ENCODE results near the gene IDUA. TPM values are rescaled to one million over a fixed set of nuclear protein-coding genes. Genes with fewer than 3 reads are reported as not detected.

The IDUA gene
- total and polyA plus RNA-seq, 4 donors, result 7.5 to 66.5 (median 21.6) TPM

DNA sequence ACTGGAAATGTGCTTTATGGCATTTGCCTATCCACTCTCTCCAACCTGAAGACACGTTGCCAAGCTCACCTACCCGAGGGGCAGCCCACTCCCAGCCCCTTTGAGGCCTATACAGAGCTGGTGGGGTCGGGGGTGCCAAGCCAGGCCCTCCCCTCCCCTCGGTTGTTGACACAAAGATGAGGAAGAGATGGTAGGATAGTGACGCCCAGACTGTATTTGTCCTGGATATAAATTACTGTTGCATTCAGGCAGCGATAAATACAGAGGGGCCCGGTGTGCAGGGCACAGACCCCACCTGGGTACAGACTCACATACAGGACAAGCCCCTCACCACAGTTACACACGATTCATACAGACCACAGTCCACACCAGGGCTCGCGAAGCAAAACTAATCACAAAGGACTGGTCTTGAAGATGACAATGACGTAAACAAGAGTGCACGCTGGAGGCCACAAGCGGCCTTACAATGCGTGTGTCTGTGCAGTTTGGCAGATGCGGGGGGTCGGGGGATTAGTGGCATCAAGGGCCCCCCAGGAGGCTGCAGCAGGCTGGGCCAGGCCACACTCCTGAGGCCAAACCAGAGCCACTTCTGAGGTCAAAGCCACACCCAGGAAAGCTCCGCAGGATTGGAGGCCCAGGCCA is 28.0 kb upstream of the IDUA start:
- Histone ChIP-seq H3K4me3 (no peak overlapping the region), H3K9ac (ENCODE audit: insufficient read depth in 1 of 2, low read length in 2 of 2) (no peak overlapping the region), H3K27me3 (ENCODE audit: control insufficient read depth in 3 of 3, insufficient read depth in 3 of 3, low read length in 2 of 3) (no peaks in the 10 kb centered on the region), H3K9me3 (ENCODE audit: control insufficient read depth in 4 of 4, insufficient read depth in 3 of 4, low read length in 3 of 4) (no peaks in the 10 kb centered on the region), H3K27ac (ENCODE audit: low read depth in 1 of 2, low read length in 1 of 2) (no peak overlapping the region), H3K4me1 (ENCODE audit: control insufficient read depth in 5 of 5, insufficient read depth in 5 of 5, low read length in 5 of 5) (no peaks in the 10 kb centered on the region), H3K36me3 (ENCODE audit: control insufficient read depth in 4 of 4, insufficient read depth in 4 of 4, low read length in 4 of 4) (peaks cover 0 to 56% (median 4%) of the 10 kb centered on the region in 4 donors)
- WGBS, 2 donors, result 86 to 88% methylated on average over 17 of the region's 17 CpGs
- TF ChIP-seq, protein P1, sequence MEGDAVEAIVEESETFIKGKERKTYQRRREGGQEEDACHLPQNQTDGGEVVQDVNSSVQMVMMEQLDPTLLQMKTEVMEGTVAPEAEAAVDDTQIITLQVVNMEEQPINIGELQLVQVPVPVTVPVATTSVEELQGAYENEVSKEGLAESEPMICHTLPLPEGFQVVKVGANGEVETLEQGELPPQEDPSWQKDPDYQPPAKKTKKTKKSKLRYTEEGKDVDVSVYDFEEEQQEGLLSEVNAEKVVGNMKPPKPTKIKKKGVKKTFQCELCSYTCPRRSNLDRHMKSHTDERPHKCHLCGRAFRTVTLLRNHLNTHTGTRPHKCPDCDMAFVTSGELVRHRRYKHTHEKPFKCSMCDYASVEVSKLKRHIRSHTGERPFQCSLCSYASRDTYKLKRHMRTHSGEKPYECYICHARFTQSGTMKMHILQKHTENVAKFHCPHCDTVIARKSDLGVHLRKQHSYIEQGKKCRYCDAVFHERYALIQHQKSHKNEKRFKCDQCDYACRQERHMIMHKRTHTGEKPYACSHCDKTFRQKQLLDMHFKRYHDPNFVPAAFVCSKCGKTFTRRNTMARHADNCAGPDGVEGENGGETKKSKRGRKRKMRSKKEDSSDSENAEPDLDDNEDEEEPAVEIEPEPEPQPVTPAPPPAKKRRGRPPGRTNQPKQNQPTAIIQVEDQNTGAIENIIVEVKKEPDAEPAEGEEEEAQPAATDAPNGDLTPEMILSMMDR (IDR thresholded peaks at IDR 0.05; ENCODE audit: control extremely low read depth, extremely low read depth), result no peak
- peak in 1 of 3 donors; percentile 6 for DNase-seq
- no peak for ATAC-seq (ENCODE audit: insufficient read depth, low FRiP score)

DNA sequence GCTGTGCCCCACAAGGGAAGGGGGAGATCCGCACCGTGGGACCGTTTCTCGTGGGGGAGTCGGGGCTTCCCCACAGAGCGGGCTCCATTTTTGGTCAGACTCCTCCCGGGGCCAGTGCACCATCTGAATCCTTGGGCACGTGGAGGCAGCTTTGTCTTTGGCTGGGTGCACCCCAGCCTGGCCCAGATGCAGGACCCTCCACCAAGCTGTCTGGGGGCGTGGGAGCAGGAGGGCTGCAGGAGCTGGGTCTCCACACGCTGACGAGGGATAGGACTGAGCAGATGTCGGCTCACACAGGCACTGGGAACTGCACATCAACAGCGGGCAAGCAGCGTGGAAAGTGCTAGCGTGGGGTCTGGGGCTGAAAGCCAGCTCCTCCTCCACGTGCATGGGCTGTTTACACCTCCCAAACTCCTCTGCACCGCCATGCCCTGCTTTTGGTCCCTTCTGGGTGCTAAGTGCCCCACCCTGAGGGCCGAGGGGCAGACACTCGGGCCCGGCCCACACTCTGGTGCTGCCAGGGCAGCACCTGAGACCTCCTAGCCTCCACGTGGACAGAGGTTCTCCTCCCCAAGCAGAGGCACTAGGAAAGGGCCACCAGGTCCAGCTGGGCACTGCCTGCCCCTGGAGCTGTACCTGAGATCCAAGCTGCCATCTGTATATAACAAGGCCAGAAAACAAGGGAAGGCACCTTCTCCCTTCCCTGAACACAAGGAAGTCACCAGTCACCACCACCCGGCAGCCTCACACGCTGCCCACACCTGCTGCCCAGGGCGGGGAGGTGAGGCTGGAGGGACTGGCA is 27.3 kb upstream of the IDUA start:
- ATAC-seq (ENCODE audit: insufficient read depth, low FRiP score), result no peak
- 89 to 90% methylated on average over 24 of the region's 24 CpGs for WGBS, 2 donors

DNA sequence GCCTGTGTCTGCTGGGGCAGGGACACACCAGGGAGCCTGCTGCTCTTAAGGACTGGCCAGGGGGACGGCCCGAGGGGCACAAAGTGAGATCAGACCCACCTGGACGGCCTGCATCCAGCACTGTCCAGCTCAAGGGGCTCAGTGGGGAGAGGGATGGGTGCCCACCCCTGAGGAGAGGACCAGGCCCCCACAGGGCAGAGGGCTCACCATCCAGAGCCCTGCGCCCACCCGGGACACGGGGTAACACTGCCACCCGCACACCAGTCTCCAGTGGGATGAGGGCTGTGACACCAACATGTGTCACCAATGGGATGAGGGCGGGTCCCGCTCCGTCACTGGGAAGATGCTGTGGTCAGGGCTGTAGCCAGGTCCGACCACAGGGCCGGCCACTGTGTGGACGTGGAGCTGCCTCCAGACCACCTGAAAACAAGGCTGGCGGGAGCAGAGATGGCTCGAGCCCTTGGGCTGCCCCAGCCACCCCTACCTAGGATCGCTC is 26.7 kb upstream of the IDUA start:
- Histone ChIP-seq H3K9me3 (ENCODE audit: control insufficient read depth in 4 of 4, insufficient read depth in 3 of 4, low read length in 3 of 4) (no peaks in the 10 kb centered on the region), H3K36me3 (ENCODE audit: control insufficient read depth in 4 of 4, insufficient read depth in 4 of 4, low read length in 4 of 4) (peaks cover 0 to 68% (median 0%) of the 10 kb centered on the region in 4 donors), H3K4me3 (no peak overlapping the region), H3K9ac (ENCODE audit: insufficient read depth in 1 of 2, low read length in 2 of 2) (no peak overlapping the region), H3K27me3 (ENCODE audit: control insufficient read depth in 3 of 3, insufficient read depth in 3 of 3, low read length in 2 of 3) (no peaks in the 10 kb centered on the region), H3K4me1 (ENCODE audit: control insufficient read depth in 5 of 5, insufficient read depth in 5 of 5, low read length in 5 of 5) (no peaks in the 10 kb centered on the region), H3K27ac (ENCODE audit: low read depth in 1 of 2, low read length in 1 of 2) (no peak overlapping the region)
- ATAC-seq (ENCODE audit: insufficient read depth, low FRiP score) (no peak), DNase-seq (peak in 1 of 3 donors; percentile 10)
- 89 to 91% methylated on average over 16 of the region's 16 CpGs for WGBS, 2 donors
- TF ChIP-seq, protein P1 (IDR thresholded peaks at IDR 0.05; ENCODE audit: control extremely low read depth, extremely low read depth), result no peak

More for the DNA sequence above, 27.3 kb upstream of the IDUA start:
- Histone ChIP-seq H3K36me3 (ENCODE audit: control insufficient read depth in 4 of 4, insufficient read depth in 4 of 4, low read length in 4 of 4) (peaks cover 0 to 63% (median 2%) of the 10 kb centered on the region in 4 donors), H3K9me3 (ENCODE audit: control insufficient read depth in 4 of 4, insufficient read depth in 3 of 4, low read length in 3 of 4) (no peaks in the 10 kb centered on the region), H3K27ac (ENCODE audit: low read depth in 1 of 2, low read length in 1 of 2) (no peak overlapping the region), H3K27me3 (ENCODE audit: control insufficient read depth in 3 of 3, insufficient read depth in 3 of 3, low read length in 2 of 3) (no peaks in the 10 kb centered on the region), H3K4me1 (ENCODE audit: control insufficient read depth in 5 of 5, insufficient read depth in 5 of 5, low read length in 5 of 5) (no peaks in the 10 kb centered on the region), H3K9ac (ENCODE audit: insufficient read depth in 1 of 2, low read length in 2 of 2) (no peak overlapping the region), H3K4me3 (no peak overlapping the region)
- peak in 1 of 3 donors; percentile 10 for DNase-seq
- TF ChIP-seq, protein P1 (IDR thresholded peaks at IDR 0.05; ENCODE audit: control extremely low read depth, extremely low read depth), result no peak

Data from lung (tissue), 12 donors.